ENCODE data around the gene PDE8B.

Gene PDE8B

DNA sequence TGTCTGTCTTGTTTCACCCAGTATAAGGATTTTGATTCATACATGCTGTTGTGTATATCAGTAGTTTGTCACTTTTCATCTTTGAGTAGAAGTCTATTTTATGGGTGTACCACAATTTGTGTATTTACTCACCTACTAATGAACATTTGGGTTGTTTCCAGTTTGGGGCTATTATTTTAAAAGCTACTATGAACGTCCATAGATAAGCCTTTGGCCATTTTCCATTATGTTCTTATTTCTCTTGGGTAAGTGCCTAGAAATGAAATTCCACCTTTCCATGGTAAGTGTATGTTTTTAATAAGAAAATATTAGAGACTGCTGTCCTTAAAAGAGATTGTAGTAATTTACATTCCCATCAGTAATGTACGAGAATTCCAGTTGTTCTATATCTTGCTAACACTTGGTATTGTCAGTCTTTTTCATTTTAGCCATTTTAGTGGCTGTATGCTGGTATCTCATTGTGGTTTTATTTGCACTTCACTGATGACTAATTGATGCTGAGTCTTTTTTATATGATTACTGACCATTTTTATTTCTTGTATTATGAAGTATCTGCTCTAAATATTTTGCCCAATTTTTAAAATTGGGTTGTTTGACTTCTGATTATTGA, 17.9 kb upstream of the PDE8B start:
- DNase-seq, result no peak

DNA sequence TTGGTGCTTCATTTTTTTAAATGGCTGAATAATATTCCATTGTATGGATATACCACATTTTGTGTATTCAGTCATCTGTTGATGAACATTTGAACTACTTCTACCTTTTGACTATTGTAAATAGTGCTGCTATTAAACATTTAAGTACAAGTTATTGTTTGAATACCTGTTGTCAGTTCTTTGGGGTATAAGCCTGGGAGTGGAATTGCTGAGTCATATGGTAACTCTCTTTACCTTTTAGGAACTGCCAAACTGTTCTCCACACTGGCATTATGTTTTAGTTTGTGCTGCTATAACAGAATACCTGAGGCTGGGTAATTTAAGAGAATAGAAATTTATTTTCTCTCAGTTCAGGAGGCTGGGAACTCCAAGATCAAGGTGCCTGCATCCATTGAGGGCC, 15.7 kb upstream of the PDE8B start:
- DNase-seq, result no peak

DNA sequence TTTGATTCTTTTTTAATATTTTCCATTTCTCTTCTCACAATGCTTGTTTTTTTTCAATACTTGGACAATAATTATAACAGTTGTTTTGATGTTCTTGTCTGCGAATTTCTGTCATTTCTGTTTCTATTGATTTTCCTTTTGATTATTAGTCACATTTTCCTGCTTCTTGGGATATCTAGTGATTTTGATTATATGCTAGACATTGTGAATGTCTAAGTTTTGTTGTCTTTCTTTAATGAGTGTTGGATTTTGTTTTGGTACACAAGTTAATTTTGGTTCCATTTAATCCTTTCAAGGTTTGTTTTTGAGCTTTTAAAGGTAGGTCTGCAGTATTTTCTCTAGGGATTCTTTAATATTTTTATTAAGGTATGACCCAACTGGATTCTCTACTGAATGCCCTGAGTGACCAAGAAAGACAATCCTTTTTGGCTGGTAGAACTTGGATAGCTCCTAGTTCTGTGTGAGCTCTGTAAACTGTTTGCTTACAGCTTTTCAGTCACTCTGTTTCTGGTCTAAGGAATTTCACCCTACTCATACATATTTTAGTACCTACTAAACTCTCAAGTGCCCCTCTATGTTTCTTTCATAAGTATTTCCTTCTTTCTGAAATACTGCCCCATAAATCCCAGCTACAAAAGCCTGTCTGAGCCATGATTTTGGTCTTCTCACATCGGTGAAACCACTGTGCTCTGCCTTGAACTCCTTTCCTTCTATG, 12.5 kb upstream of the PDE8B start:
- no peak for DNase-seq

DNA sequence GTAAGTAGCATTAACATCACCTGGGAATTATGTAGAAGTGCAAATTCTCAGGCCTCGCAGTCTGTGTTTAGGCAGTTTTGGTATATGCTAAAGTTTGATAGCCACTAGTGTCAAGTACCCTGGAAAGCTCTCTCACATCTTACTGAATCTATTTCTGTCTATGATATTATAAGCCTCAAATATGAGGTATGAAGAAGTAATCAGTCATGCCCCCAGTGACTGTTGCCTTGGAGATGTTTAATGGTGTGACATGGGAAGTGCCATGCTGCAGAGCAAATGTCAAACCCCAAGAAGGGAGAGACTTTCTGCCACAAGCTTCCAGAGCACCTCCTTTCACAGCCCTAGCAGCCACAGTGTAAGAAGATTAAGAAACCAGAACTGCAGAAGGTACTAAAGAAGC, 9.8 kb upstream of the PDE8B start:
- DNase-seq, result no peak

DNA sequence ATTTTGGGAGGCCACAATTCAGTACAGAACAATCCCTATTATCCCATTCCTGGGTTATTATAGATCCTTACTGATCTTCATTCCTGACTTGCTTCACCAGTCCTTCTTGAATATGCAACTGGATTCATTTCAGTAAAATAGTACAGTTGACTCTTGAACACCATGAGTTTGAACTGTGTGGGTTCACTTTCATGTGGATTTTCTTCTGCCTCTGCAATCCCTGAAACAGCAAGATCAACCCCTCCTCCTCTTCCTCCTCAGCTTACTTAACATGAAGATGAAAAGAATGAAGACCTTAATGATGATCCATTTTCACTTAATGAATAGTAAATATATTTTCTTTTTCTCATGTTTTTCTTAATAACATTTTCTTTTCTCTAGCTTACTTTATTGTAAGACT, 8.3 kb upstream of the PDE8B start:
- DNase-seq, result no peak

DNA sequence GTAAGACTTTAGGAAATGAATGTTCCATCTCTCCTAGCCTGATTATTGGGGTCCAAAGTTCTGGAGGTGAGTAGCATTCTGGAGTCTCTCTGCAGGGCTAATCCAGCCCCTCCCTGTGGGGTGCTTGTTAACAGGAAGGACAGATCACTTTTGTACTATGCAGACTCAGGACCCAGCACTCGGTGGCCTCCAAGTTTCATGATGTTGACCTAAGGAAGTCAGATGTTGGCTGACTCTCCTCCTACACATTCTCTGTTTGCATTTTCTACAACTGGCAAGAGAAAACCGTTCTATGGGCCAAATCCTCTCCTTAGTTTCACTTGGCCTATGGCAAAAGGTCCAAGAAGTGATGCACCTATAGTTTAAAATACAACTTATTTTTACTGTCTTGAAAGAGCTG, 5.5 kb upstream of the PDE8B start:
- DNase-seq, result no peak

DNA sequence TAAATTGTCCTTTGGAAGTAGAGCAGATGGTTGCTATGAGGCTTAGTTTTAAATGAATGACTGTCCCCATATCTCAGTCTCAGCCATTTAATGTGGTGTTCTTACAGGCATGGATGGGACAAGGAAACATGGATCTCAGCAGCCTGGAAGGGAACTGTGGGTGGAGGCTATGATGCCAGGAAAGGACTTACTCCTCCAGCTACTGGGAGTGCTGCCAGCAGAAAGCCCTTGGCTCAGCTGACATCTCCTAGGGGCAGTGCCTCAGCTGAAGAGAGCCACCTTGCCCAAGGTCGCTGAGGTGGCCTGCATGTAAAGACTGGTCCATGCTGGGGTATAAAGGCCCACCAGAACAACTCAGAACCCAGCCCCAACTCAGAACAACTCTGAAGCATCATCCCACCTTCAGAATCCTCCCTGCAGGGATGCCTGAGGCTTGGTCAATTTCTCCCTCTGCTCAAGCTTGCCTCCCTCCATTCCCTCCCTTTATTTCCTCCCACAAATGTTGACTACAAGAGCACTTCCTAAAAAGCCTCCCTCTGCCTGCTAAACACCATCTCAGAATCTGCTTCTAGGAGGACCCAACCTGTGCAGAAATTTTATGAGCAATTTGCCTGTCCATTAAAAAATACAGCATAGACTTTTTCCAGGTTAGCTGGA, 1.8 kb upstream of the PDE8B start:
- DNase-seq, result no peak

DNA sequence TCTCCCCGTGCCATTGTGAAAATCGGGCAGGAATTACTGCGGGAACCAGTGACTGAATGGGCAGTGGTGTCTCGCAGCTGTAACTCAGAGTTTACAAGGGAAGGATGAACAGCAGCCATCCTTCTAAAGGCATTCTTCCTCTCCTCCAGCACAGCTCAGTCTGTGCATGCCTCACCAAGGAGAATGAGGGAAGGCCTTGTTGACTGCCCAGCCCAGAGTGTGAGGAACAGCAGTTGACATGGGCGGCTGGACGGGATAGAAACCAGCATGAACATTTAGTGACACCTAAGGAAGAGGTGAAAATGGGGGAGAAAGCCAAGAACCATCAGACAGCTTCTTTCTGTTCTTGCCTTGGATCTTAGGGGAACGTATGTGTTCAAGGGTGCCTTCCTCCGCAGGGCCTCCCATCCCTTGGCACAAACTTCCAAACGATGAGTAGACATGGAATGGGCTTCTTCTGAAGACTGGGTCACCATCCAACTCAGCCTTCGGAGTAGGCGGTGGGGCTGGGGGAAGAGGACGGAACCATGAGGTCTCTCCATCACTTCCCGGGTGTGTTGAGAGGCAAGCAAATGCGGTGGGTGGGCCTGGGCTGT, 887 bp upstream of the PDE8B start:
- no peak for DNase-seq

DNA sequence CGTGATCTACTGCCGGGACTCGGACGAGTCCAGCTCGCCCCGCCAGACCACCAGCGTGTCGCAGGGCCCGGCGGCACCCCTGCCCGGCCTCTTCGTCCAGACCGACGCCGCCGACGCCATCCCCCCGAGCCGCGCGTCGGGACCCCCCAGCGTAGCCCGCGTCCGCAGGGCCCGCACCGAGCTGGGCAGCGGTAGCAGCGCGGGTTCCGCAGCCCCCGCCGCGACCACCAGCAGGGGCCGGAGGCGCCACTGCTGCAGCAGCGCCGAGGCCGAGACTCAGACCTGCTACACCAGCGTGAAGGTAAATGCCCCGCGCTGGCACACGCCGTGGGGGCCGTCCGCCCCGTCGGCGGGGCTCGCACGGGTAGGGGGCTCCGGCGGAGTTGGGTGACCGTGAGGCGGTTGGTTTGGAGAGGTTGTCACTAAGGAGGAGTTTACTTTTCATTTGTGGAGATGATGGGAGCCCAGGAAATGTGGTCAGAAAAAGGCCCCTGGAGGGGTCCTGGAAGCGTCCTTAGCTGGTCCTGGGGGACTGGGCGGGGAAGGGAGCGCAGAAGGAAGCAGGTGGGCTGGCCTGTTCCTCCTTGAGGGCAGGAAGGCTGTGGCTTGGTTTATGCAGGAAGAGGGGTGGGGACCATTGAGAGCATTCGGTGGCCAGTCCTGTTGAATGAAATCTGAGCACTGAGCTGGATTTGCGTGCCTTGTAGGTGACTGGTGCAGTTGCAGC, 647 bp downstream of the PDE8B start:
- no peak for DNase-seq

DNA sequence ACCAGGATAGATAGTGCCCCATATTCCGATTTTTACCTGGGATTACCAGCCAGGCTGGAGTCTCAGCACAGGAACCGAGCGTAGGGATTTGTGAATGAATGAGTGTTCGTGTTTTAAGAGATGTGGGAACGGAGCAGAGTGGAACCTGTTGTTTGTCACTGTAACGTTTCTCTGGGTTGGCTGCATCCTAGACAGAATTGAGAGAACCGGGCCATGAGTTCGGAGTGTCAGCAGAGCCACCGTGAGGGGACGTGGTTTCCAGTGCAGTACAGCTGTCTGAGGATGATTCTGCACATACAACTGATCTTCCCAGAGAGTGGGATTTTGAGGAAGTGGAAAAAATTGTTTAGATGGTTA, 1.2 kb downstream of the PDE8B start:
- DNase-seq, result no peak

DNA sequence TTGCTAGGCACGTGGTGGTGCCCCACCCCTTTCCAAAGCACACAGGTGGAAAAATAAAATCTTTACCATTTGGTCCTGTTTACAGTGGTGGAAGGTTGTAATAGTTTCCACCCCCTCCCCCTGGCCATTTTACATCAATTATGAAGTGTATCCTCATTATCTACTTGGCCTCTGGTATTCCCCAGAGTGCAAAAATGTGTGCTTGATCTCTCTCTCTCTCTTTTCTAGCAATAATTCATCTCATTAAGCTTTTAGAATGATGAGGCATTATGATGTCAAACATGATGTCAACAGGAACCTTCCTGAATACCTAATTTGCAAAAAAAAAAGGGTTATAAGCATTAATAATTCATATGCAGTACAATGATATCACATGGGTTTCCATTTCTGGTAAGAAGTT, 3.1 kb downstream of the PDE8B start:
- no peak for DNase-seq

DNA sequence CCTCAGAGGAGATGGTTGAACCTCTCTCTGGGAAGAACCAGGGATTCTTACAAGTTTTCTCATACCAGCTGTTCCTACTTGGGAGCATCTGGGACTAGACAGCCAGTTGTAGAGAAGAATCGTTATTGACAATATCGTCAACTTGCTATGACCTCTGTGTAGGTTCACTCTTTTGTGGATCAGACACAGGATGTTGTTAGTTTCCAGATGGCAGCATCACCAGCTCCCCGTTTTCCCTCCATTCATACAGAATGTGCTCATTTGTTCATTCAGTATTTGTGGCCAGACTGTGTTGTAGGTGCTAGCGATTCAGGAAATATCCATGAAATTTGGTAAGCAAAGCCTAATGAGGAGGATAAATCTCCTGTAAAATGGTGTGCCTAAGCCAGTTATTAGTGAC, 3.7 kb downstream of the PDE8B start:
- DNase-seq, result no peak

DNA sequence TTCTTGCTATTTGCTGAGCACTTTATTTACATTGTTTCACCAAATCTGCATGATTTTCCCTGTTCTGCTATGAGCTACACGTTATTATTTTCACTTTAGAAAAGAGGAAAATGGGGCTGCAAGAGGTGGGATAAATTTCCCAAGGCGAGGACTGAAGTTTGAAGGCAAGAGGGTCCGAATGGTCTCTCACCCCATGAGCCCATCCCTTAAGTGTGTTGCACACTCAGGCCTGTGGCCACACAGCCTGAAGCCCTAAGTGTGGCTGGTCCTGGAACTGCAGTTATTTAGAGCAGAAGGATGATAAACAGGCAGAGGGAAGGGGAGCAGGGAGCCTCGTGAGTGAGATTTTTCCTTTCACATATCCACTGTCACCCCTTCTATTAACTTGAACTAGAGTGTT, 7.8 kb downstream of the PDE8B start:
- no peak for DNase-seq

DNA sequence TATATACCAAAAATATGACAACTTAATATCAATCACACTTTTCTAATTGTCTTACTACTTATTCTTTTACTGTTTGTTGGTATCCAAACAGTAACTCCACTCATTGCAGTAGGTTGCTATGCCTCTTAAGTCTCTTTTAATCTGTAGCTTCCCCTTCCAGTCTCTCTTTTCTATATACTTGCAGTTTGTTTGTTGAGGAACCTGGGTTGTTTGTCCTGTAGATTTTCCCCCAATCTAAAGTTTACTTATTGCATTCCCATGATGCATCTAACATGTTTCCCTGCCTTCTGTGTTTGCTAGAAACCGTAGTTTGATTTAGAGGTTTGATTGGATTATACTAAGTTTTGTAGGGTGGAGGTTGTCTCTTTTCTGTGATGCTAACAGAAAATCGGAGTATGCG, 10.6 kb downstream of the PDE8B start:
- DNase-seq, result no peak

DNA sequence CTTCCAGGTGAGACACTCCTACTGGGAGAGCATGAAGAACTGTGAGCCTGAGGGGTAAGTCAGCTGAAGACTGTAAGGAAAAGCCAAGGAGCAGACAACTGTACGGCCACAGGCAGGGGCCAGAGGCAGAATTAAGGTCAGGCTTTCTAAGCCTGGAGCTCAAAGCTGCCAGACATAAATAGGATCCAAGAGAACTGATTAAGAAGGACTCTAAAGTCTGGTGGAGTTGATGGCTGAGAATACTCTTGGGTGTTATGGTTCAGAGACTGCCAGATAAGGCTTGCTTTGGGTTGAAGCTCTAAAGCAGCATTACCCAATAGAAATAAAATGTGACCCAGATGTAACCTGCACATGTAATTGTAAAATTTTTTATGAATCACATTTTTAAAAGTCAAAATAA, 12.2 kb downstream of the PDE8B start:
- no peak for DNase-seq

DNA sequence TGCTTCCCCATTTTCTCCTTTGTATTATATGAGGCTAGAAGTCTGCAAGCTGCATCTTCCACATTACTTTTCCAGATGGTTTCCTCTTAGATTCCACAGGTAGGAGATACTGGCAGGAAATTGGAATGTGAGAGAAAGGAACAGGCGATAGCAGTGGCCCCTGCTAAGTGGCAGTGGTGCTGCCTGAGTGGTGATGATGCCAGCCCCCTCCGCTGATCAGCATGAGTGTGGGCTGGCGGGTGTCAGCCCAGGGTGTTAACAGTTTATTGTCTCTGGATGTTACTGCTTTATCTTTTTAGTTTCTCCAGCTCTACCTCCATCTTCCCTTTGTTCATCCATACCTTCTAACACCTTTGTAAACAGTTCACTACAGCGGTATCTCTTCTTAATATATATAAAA, 13.2 kb downstream of the PDE8B start:
- DNase-seq, result no peak

DNA sequence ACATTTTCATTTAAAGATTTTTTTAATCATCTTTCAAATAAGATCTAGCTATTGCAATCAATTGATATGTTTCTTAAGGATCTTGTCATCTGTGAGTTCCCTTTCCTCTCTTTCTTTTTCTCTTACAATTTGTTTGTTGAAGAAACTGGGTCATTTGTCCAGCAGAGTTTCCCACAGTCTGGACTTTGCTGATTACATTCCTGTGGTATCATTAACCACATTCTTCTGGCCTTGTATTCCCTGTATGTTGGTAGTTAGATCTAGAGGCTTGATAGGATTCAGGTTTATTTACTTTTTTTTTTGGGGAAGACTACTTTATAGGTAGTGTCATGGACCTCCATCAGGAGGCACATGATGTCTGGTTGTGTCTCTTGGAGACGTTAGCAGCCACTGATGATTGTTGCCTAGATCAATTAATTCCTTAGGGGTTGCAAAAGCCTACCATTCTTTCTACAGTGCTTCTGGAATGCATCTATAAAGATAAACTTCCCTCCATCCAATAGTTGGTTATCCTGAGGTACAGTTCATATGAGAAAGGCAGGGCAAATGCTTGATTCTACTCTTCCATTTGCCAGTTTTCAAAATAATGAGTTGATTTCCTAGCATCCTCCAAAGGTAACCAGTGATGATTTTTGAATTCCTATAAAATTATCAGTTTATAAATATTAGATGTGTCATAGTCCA, 14.3 kb downstream of the PDE8B start:
- no peak for DNase-seq

DNA sequence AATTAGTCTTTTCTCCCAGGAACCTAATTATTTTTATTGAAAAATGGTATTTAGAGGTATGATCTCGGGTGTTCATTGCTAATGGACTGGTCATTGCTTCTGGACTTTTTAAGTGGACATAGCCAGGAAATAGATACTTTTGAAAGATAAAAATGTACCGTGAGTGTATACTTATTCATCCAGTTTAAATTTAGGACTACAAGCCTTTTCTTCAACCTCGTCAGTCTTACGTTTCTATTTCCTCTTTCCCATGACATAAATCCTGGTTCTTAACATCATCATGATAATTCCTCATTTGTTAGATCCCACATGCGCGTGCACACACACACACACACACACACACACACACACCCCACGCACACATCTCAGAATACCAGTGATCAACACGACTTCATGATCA, 15.1 kb downstream of the PDE8B start:
- DNase-seq, result no peak

DNA sequence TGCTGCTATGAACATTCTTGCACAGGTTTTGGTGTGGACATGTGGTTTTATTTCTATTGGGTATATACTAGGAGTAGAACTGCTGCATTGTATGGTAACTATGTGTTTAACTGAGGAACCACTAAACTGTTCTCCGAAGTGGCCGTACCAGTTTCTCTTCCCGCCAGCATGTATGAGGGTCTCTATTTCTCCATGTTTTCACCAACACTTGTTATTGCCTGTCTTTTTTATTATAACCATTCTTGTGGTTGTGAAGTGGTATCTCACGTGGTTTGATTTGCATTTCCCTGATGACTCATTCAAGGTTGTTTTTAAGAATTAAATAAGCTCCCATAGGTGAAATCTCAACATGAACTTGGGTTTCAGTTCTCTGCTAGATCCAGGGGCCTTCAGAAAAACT, 19.4 kb downstream of the PDE8B start:
- peak; percentile 16 for DNase-seq

DNA sequence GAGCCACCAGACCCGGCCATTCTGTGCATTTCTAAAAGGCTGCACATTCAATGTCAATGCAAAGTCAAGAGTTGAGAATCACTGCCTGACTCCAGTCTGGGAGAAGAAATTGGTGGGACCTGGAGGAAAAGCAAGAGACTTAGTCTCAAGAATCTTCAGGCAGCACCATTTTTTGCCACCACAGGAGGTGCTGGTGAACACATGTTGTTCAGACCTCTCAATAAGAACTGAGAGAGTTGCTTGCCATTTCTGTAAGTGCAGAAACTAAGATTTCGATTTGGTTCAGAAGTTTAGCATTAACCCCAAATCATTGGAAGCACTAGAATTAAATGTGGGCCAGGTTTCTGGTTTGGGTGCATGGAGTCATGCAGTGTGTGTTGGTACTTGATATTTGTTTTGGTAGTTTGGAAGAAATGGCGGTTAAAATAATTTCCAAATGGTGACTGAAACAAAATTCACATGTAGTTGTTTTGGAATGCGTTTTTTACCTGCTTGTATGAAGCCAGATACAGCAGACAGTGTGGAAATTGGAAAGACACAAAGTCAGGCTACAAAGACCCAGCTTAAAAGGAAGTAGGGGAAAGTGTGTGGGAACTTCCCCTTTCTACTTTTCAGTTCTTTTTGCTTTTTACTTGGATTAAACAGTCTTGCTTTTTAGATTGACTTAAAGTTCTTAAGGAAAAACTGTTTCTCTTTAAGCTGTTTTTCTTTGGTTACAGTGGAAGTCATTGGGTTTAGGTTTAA, 20.4 kb downstream of the PDE8B start:
- no peak for DNase-seq

DNA sequence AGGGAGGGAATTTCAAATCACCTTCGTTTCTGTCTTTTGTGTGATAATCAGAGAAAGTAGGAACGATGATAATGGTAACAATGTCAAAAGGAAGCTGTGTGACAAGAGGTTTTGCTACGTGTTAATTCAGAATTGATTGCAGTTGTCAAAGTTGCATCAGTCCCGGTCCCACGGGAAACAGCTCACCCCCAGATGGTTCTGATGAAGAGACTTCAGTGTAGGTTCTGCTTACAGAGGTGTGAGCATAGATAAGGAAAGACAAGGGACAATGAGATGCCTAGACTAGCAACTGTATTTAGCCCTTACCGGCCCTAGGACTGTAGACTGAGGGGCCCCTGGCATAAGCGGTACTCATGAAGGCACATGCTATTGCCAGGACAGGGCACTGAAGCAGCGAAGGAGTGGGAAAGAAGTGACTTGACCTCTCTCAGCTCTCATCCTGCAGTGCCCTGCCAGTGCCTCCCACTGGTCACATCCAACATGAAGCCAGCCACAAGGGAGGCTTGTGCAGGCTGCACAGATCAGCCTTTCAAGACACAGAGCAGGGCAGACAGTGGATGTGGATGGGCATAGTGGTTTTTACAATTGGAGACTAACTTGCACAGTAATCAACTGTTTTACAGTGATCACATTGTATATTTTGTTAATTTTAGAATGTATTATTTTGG, 21.1 kb downstream of the PDE8B start:
- DNase-seq, result no peak
